Heart left ventricle (tissue), 16 donors: ENCODE results near the gene C22orf31. TPM values are rescaled to one million over a fixed set of nuclear protein-coding genes. Genes with fewer than 3 reads are reported as not detected.
A peak's percentile ranks its signal among the peaks of the same experiment; 100 is the strongest.

Experiments
- ATAC-seq, 4 donors: fragments of 200-7000 bp; cut with Tn5 transposase; one replicate each; pipeline ENCODE4 v1.9.1; 2020 to 2022; ENCODE audit warnings: moderate library complexity in 4 of 4, mild to moderate bottlenecking in 3 of 4, moderate number of reproducible peaks in 1 of 4
- DNase-seq, 5 donors: peaks; one replicate each; pipeline ENCODE4 v3.0.0-alpha.2; 2020
- H3K27ac ChIP-seq, 12 donors: fragments of 200-600 bp; sonication (generic) in 4 of 12; one replicate each; pipeline versions ENCODE4 v1.5.0 to v1.8.0; 2016 to 2022; ENCODE audit warnings: mild to moderate bottlenecking in 2 of 12
- H3K27me3 ChIP-seq, 9 donors: fragments of 200-600 bp; sonication (generic) in 2 of 9; one replicate each; pipeline versions ENCODE4 v1.5.1 to v1.8.0; 2016 to 2022; ENCODE audit warnings: mild to moderate bottlenecking in 3 of 9
- H3K36me3 ChIP-seq, 9 donors: fragments of 200-600 bp; sonication (generic) in 2 of 9; one replicate each; pipeline versions ENCODE4 v1.5.0 to v1.8.0; 2018 to 2022; ENCODE audit warnings: mild to moderate bottlenecking in 2 of 9
- H3K4me1 ChIP-seq, 12 donors: fragments of 200-600 bp; sonication (generic) in 4 of 12; one replicate each; pipeline versions ENCODE4 v1.5.0 to v1.8.0; 2016 to 2022; ENCODE audit warnings: mild to moderate bottlenecking in 3 of 12
- H3K4me3 ChIP-seq, 12 donors: fragments of 200-600 bp; sonication (generic) in 4 of 12; one replicate each; pipeline versions ENCODE4 v1.5.0 to v1.8.0; 2017 to 2022; ENCODE audit warnings: mild to moderate bottlenecking in 9 of 12, moderate library complexity in 4 of 12
- H3K9me3 ChIP-seq, 12 donors: fragments of 200-600 bp; sonication (generic) in 4 of 12; one replicate each; pipeline versions ENCODE4 v1.5.0 to v1.8.0; 2016 to 2022; ENCODE audit warnings: mild to moderate bottlenecking in 1 of 12
- POLR2A ChIP-seq, 2 donors: fragments of 450-650 bp; IDR thresholded peaks; one replicate each; pipeline ENCODE4 v1.6.1; 2017; ENCODE audit warnings: antibody characterized with exemption in 2 of 2, mild to moderate bottlenecking in 2 of 2, moderate library complexity in 2 of 2
- WGBS, 4 donors: extraction: QIAGEN DNeasy Blood & Tissue Kit in 2 of 4; methylation state at CpG; one replicate each; pipeline versions ENCODE4 v1.1.5 to v1.1.7; 2013 to 2018; 5-methylcytosine and 5-hydroxymethylcytosine counted together
- intact Hi-C, 10 donors: fragments of 100-400 bp; cut with DNase I; formaldehyde crosslinking; loops; one replicate each; pipeline versions ENCODE4 v1.11.1 to v1.14.2; 2022
- polyA plus RNA-seq, 2 donors: library from polyadenylated mRNA; stranded (reverse); fragments of 200-250 nt; gene quantifications; one replicate each; pipeline ENCODE4 v1.2.3, GENCODE V29; 2013
- total RNA-seq, 9 donors: library from RNA; depleted of rRNA in 2 of 9; stranded (reverse); fragments of >200 nt in 2 of 9; fragmentation: NEBNext Ultra II Directional in 3 of 9; extraction: Animal tissue kit (Norgen Biotek cat#: 25700) in 3 of 9; gene quantifications; one replicate each; pipeline versions ENCODE4 v1.1.0 to v1.2.4, GENCODE V29; 2016 to 2023
- TF ChIP-seq, protein P1 (sequence below), 12 donors: fragments of 200-600 bp; sonication (generic) in 4 of 12; IDR thresholded peaks; one replicate each; pipeline versions ENCODE4 v1.5.0 to v1.8.0; 2018 to 2022; ENCODE audit warnings: antibody characterized with exemption in 12 of 12, mild to moderate bottlenecking in 5 of 12
- donor health status: ischemic (EF 13 %, LVEDD 7.1; RV severe dilation, severe dysfunction).
- donor health status: healthy with polysubstance abuse.
- donor health status: DM: no; HTN: yes; CAD: no.
- donor health status: DM: no; HTN: no; CAD: no.
- donor health status: ischemic (EF 25% LVEDD 6.9; RV normal size, moderate dysfunction).
- donor health status: ischemic (EF 25% LVEDD 5.7; RV mildly dilated, moderate dysfunction).
- donor health status: healthy.
- donor health status: DM: yes; HTN: yes; CAD: no.
- donor health status: ischemic (EF 35%, LVEDD 5.7; RV mildly dilated, moderate dysfunction).
- donor health status: nonischemic (EF 11% LVEDD 7.7; RV severe dilation, severe dysfunction).
- donor health status: DM: yes; HTN: yes; CAD: no.
- donor health status: PGD.
- donor health status: ischemic (EF 29% LVEDD 5.4; RV normal size, mild dysfunction).
- donor health status: nonischemic (EF 23%, LVEDD 6.1; RV moderate dilation, normal function).

Gene C22orf31
- total and polyA plus RNA-seq, 11 donors: 0.40 TPM; not detected in 10

DNA sequence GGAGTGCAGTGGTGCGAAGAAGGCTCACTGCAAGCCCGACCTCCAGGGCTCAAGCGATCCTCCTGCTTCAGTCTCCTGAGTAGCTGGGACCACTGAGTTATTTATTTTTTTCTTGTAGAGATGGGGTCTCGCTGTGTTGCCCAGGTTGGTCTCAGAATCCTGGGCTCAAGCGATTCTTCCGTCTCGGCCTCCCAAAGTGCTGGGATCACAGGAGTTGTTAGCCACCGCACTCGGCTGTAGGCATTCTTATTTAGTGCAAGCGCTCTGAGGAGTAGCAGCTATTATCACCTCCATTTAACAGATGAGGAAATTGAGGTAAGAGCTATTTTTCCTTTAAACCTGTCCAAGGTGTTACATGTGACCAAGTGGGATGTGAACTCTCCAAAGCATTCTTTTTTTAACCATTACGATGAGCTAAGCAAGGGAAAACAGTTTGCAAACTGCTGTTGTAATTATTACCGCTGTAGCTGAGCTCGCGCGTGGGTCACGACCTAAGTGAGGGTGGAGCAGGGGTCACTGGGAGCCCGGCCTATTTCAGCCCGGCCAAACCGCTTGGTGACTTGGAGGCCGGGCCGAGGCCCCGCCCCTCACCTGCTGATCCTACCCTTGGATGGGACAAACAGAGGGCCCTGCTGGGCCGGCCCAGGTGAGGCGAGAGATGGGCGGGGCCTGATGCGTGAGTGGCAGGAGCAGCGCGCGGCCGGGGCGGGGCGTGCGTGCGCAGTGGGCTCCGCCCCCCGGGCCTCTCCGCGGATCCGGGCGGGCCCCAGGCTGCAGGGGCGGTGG is 10.8 kb upstream of the C22orf31 start:
- intact Hi-C loops: loop anchor here in 6 of 10 donors (5.0 to 10.0 kb wide), 3 partner anchors 75 to 172 kb away; no protein-coding TSS in a partner anchor
- H3K27me3 ChIP-seq: peaks cover 0 to 46% (median 0%) of the 10 kb centered on the region in 9 donors
- H3K4me3 ChIP-seq: peak overlapping the region in 11 of 12 donors; percentile 24 to 98 (median 75)
- H3K36me3 ChIP-seq: no peaks in the 10 kb centered on the region
- peaks cover 0 to 54% (median 19%) of the 10 kb centered on the region in 12 donors for H3K4me1 ChIP-seq
- peak overlapping the region in 1 of 12 donors; percentile 41 for H3K27ac ChIP-seq
- H3K9me3 ChIP-seq: no peaks in the 10 kb centered on the region
- no peak for TF ChIP-seq POLR2A (IDR thresholded peaks at IDR 0.05)
- TF ChIP-seq, protein P1, sequence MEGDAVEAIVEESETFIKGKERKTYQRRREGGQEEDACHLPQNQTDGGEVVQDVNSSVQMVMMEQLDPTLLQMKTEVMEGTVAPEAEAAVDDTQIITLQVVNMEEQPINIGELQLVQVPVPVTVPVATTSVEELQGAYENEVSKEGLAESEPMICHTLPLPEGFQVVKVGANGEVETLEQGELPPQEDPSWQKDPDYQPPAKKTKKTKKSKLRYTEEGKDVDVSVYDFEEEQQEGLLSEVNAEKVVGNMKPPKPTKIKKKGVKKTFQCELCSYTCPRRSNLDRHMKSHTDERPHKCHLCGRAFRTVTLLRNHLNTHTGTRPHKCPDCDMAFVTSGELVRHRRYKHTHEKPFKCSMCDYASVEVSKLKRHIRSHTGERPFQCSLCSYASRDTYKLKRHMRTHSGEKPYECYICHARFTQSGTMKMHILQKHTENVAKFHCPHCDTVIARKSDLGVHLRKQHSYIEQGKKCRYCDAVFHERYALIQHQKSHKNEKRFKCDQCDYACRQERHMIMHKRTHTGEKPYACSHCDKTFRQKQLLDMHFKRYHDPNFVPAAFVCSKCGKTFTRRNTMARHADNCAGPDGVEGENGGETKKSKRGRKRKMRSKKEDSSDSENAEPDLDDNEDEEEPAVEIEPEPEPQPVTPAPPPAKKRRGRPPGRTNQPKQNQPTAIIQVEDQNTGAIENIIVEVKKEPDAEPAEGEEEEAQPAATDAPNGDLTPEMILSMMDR (IDR thresholded peaks at IDR 0.05): no peak
- ATAC-seq (peak; percentile 72 to 95 (median 92)), DNase-seq (peak; percentile 86 to 93 (median 87))
- 22 to 68% (median 43%) methylated on average over 16 to 41 of the region's 41 CpGs for WGBS, 4 donors

DNA sequence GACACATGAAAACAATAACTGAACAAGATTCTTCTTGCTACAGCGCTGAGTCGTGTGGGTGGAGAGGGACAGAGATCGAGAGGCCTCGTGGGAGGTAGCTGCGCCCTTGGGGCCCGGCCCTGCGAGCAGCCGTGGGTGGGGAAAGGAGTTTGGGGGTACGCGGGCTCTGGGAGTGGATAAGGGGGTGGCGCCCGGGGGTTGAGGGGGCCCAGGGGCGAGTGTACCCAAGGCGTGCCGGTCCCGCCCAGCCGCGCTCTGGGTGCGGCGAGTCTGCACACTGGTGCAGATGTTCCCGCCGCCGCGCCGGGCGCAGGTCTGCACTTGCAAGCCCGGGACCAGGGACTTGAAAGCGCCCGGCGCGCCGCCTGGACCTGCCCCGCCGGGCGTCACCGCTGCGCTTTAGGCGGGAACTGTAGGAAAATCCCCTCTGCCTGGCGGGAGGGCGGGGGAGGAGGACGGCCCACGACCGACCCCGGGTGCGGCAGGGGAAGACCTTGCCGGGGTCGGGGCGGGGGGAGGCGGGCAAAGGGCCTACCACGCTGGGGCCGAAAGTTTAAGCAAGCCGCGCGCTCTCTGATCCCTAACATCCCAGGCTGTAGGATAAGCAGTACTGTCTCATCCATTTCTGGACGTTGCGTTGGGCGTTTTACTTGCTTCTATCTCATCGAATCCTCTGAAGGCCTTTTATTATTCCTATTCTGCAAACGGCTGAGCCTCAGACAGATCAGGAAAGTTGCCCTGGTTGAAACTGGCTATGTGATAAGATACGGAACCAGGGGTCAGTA is 9.8 kb upstream of the C22orf31 start:
- peak in 2 of 4 donors; percentile 4 to 24 for ATAC-seq
- peak overlapping the region in 1 of 12 donors; percentile 42 for H3K27ac ChIP-seq

DNA sequence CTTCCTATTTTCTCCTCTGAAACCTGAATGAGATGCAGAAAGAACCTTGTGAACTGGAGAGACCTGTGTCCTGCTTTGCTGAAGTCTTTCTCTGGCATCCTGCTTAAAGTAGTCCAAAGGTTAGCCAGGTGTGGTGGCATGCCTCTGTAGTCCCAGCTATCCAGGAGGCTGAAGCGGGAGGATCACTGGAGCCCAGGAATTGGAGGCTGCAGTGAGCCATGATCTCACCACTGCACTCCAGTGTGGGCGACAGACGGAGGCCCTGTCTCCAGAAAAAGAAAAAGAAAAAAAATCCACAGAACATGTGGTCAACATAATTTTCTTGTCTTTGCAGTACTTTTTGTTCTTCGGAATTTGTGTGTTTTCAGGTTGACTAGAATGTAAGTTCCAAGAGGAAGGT is 8.9 kb upstream of the C22orf31 start:
- no peak for TF ChIP-seq POLR2A (IDR thresholded peaks at IDR 0.05)
- TF ChIP-seq, protein P1 (IDR thresholded peaks at IDR 0.05): no peak
- 97 to 100% (median 99%) methylated on average over 4 of the region's 4 CpGs for WGBS, 4 donors
- intact Hi-C loops: loop anchor here in 6 of 10 donors (5.0 to 10.0 kb wide), 3 partner anchors 77 to 174 kb away; no protein-coding TSS in a partner anchor
- Histone ChIP-seq H3K36me3 (no peaks in the 10 kb centered on the region), H3K4me1 (peaks cover 0 to 47% (median 19%) of the 10 kb centered on the region in 12 donors), H3K4me3 (no peak overlapping the region), H3K9me3 (no peaks in the 10 kb centered on the region), H3K27me3 (peaks cover 0 to 46% (median 0%) of the 10 kb centered on the region in 9 donors), H3K27ac (peak overlapping the region in 1 of 12 donors; percentile 23)
- ATAC-seq (no peak), DNase-seq (no peak)

More for the DNA sequence above, 9.8 kb upstream of the C22orf31 start:
- peak in 4 of 5 donors; percentile 33 to 71 (median 48) for DNase-seq
- Histone ChIP-seq H3K27me3 (peaks cover 0 to 46% (median 0%) of the 10 kb centered on the region in 9 donors), H3K4me3 (peak overlapping the region in 11 of 12 donors; percentile 7 to 98 (median 75)), H3K36me3 (no peaks in the 10 kb centered on the region), H3K9me3 (no peaks in the 10 kb centered on the region), H3K4me1 (peaks cover 0 to 48% (median 19%) of the 10 kb centered on the region in 12 donors)
- TF ChIP-seq, protein P1 (IDR thresholded peaks at IDR 0.05): no peak
- TF ChIP-seq POLR2A (IDR thresholded peaks at IDR 0.05): no peak
- 9 to 29% (median 16%) methylated on average over 48 to 60 of the region's 60 CpGs for WGBS, 4 donors
- intact Hi-C loops: loop anchor here in 6 of 10 donors (5.0 to 10.0 kb wide), 3 partner anchors 76 to 173 kb away; no protein-coding TSS in a partner anchor
